Pancreas (tissue), 10 donors: ENCODE measurements around the gene TMIGD3. TPM values are rescaled to one million over a fixed set of nuclear protein-coding genes. Genes with fewer than 3 reads are reported as not detected.

Experiments
- ATAC-seq, 4 donors: fragments of 200-7000 bp; cut with Tn5 transposase; one replicate each; pipeline versions ENCODE4 v1.8.0 to v1.9.1; 2020; ENCODE audit warnings: mild to moderate bottlenecking in 4 of 4, moderate library complexity in 4 of 4
- DNase-seq, 6 donors: peaks; one replicate each; pipeline ENCODE4 v3.0.0-alpha.2; 2020
- FAIRE-seq: peaks from 2 replicates; lab custom pipeline; 2012; peaks lifted over from hg19 to GRCh38; lab: Jason Lieb, UNC
- H3K27ac ChIP-seq, 4 donors: fragments of 200-600 bp; sonication (generic); 1 replicate in 3 of 4; 2 replicates in 1 of 4; pipeline versions ENCODE4 v1.5.0 to v1.8.0; 2020
- H3K27me3 ChIP-seq, 4 donors: fragments of 200-600 bp; one replicate each; pipeline ENCODE4 v1.8.0; 2021
- H3K36me3 ChIP-seq, 3 donors: fragments of 200-600 bp; sonication (generic) in 1 of 3; one replicate each; pipeline versions ENCODE4 v1.5.0 to v1.8.0; 2020 to 2021
- H3K4me1 ChIP-seq, 3 donors: fragments of 200-600 bp; one replicate each; pipeline ENCODE4 v1.8.0; 2021
- H3K4me3 ChIP-seq, 4 donors: fragments of 200-600 bp; sonication (generic) in 2 of 4; one replicate each; pipeline versions ENCODE4 v1.5.0 to v1.8.0; 2020 to 2021
- H3K9me3 ChIP-seq, 4 donors: fragments of 200-600 bp; one replicate each; pipeline ENCODE4 v1.8.0; 2021
- WGBS, 2 donors: extraction: QIAGEN DNeasy Blood & Tissue Kit; methylation state at CpG; one replicate each; pipeline ENCODE4 v1.1.7; 2013; 5-methylcytosine and 5-hydroxymethylcytosine counted together
- intact Hi-C, 3 donors: fragments of 100-400 bp; cut with DNase I; formaldehyde crosslinking; loops; one replicate each; pipeline versions ENCODE4 v1.11.1 to v1.14.2; 2022
- polyA plus RNA-seq, 2 donors: library from polyadenylated mRNA; stranded (reverse); fragments of 200-250 nt; gene quantifications; one replicate each; pipeline ENCODE4 v1.2.3, GENCODE V29; 2013
- total RNA-seq, 6 donors: library from RNA; stranded (reverse); fragmentation: NEBNext Ultra II Directional in 4 of 6; extraction: Animal tissue kit (Norgen Biotek cat#: 25700) in 4 of 6; gene quantifications; one replicate each; pipeline versions ENCODE4 v1.2.1 to v1.2.4, GENCODE V29; 2021 to 2023
- TF ChIP-seq, protein P1 (sequence below), 4 donors: fragments of 200-600 bp; sonication (generic) in 3 of 4; IDR thresholded peaks; one replicate each; pipeline versions ENCODE4 v1.5.0 to v1.8.0; 2021; ENCODE audit warnings: antibody characterized with exemption in 4 of 4
- donor health status: healthy with polysubstance abuse.
- donor health status: DM: no; HTN: no; CAD: no; lungs with moderate emphysema.
- donor health status: DM: no; HTN: no; CAD: no.
- donor health status: control.
- donor health status: control.
- donor health status: Bipolar disorder and iron deficiency.
- donor health status: DM: yes; HTN: yes; CAD: no.
- donor health status: DM: no; HTN: no; CAD: no.
- donor health status: DM: no; HTN: no; CAD: no.
- donor health status: DM: yes; HTN: yes; CAD: no.

The TMIGD3 gene
- total and polyA plus RNA-seq, 8 donors: 0.25 to 3.7 (median 1.1) TPM; not detected in 2

DNA sequence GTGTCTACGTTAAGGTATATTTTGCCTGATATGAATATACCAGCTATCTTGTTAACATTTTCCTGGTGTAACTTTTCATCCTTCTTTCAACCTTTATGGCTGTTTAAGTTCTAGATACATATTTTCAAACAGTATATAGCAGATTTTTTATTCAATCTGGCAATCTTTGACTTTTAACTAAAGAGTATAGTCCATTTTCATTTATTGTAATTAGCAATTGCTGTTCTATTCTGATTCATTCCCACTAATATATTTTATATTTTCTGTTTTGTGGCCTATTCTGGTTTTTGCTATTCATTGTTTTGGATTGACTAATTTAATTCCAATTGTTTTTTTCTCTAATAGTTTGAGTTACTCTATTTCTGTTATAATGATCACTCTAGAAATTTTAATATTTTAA is 37.0 kb downstream of the TMIGD3 start:
- H3K27ac ChIP-seq: no peak overlapping the region
- peaks cover 6 to 23% (median 19%) of the 10 kb centered on the region in 3 donors for H3K4me1 ChIP-seq
- intact Hi-C loops: no loop called here
- TF ChIP-seq, protein P1, sequence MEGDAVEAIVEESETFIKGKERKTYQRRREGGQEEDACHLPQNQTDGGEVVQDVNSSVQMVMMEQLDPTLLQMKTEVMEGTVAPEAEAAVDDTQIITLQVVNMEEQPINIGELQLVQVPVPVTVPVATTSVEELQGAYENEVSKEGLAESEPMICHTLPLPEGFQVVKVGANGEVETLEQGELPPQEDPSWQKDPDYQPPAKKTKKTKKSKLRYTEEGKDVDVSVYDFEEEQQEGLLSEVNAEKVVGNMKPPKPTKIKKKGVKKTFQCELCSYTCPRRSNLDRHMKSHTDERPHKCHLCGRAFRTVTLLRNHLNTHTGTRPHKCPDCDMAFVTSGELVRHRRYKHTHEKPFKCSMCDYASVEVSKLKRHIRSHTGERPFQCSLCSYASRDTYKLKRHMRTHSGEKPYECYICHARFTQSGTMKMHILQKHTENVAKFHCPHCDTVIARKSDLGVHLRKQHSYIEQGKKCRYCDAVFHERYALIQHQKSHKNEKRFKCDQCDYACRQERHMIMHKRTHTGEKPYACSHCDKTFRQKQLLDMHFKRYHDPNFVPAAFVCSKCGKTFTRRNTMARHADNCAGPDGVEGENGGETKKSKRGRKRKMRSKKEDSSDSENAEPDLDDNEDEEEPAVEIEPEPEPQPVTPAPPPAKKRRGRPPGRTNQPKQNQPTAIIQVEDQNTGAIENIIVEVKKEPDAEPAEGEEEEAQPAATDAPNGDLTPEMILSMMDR (IDR thresholded peaks at IDR 0.05): no peak
- ATAC-seq: no peak
- no peaks in the 10 kb centered on the region for H3K9me3 ChIP-seq
- DNase-seq: no peak
- peaks cover 0 to 8% (median 0%) of the 10 kb centered on the region in 3 donors for H3K36me3 ChIP-seq
- whole genome bisulfite sequencing, 2 donors: 0 to 1% methylated on average over 1 of the region's 1 CpG
- no peak for FAIRE-seq
- no peak overlapping the region for H3K4me3 ChIP-seq
- H3K27me3 ChIP-seq: no peaks in the 10 kb centered on the region

DNA sequence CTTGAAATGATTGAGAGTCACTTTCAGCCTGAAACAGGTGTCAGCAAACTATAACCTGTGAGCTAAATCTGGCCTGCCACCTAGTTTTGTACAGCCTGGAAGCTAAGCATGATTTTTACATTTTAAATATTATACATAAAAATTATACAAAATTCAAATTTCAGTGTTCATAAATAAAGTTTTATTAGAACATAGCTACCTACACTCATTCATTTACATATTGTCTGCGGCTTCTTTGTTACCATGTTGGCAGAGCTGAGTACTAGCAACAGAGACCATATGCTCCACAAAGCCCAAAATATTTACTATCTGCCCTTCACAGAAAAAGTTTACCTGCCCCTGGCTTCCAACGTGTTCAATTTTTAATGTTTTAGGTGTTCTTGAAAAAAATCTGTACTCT is 37.7 kb downstream of the TMIGD3 start:
- H3K27me3 ChIP-seq: no peaks in the 10 kb centered on the region
- H3K4me3 ChIP-seq: no peak overlapping the region
- H3K9me3 ChIP-seq: no peaks in the 10 kb centered on the region
- ATAC-seq (no peak), FAIRE-seq (no peak), DNase-seq (no peak)
- 97% methylated on average over 2 of the region's 2 CpGs for WGBS, 2 donors
- TF ChIP-seq, protein P1 (IDR thresholded peaks at IDR 0.05): no peak
- peaks cover 0 to 15% (median 0%) of the 10 kb centered on the region in 3 donors for H3K36me3 ChIP-seq
- intact Hi-C loops: no loop called here
- no peak overlapping the region for H3K27ac ChIP-seq
- H3K4me1 ChIP-seq: peaks cover 6 to 23% (median 19%) of the 10 kb centered on the region in 3 donors

DNA sequence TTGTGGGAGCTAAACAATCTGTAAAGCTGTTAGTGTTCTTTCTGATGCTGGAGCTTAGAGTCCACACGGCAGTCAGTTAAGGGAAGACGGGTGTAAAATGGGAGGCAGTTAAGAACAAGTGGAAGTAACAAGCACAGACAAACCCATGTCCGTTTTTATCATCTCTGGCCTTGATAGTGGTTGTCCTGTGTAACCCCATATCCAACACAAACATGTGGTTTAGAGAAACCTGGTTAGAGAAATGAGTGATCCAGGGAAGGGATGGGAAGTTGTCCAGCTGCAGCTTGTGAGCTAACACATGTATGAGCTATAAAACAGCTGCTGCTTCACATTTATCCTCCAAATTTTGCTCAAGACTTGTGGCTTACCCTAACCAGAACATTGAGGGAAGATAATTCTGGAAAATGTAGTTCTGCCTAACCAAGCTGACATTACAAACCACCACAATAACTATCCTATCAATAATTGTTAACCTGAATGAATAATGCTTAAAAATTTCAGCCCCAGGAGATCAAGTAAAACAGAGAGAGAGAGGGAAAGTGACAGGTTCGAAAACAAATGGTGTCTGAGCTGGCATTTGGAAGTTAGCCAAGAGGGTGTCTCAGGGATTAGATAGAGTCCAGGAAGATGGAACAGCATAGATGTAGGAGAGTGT is 40.3 kb downstream of the TMIGD3 start:
- peak in 3 of 6 donors; percentile 51 to 58 (median 56) for DNase-seq
- Histone ChIP-seq H3K36me3 (peaks cover 2 to 37% (median 16%) of the 10 kb centered on the region in 3 donors), H3K4me3 (no peak overlapping the region), H3K27ac (peak overlapping the region in 2 of 4 donors; percentile 15 to 51), H3K4me1 (peaks cover 6 to 23% (median 19%) of the 10 kb centered on the region in 3 donors), H3K9me3 (no peaks in the 10 kb centered on the region), H3K27me3 (no peaks in the 10 kb centered on the region)
- FAIRE-seq: no peak
- TF ChIP-seq, protein P1 (IDR thresholded peaks at IDR 0.05): no peak
- WGBS, 2 donors: 28 to 40% methylated on average over 4 of the region's 4 CpGs
- peak; percentile 64 to 85 (median 72) for ATAC-seq
- intact Hi-C loops: no loop called here

DNA sequence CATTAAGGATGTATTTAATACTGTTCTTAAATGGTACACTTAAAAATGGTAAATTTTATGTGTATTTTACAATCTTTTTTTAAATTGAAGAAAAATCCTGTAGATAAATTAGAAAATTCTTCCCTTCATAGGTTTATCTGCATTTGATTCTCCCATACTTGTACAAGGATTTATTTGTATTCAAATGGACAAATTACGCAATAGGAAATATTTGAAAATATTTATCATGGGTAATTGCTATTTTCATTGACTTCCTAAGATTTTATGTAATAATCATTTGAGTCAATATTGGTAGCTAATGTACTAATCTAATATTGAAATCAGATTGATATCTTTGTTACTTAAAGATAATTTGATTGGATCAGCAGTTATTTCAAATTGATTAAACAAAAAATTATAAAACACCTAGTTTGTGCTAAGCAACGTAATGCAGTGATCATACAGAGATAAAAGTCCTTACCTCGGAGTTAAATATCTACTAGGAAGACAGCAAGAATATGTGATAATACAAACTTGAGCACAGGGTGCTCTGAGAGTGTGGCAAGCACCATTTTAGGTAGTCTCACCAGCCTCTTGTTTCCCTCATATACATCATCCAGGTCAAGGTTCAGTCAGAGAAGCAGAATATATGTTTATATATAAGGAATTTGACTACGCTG is 40.9 kb downstream of the TMIGD3 start:
- no peaks in the 10 kb centered on the region for H3K27me3 ChIP-seq
- intact Hi-C loops: no loop called here
- 43 to 50% methylated on average over 4 of the region's 4 CpGs for WGBS, 2 donors
- TF ChIP-seq, protein P1 (IDR thresholded peaks at IDR 0.05): no peak
- peaks cover 6 to 19% (median 16%) of the 10 kb centered on the region in 3 donors for H3K4me1 ChIP-seq
- no peak overlapping the region for H3K4me3 ChIP-seq
- peak in 3 of 4 donors; percentile 23 to 57 (median 45) for ATAC-seq
- H3K36me3 ChIP-seq: peaks cover 2 to 44% (median 20%) of the 10 kb centered on the region in 3 donors
- no peak for DNase-seq
- H3K27ac ChIP-seq: peak overlapping the region in 2 of 4 donors; percentile 15 to 51
- no peak for FAIRE-seq
- H3K9me3 ChIP-seq: no peaks in the 10 kb centered on the region
